H1 (cell line): ENCODE measurements around the gene TRPV2. TPM values are rescaled to one million over a fixed set of nuclear protein-coding genes. Genes with fewer than 3 reads are reported as not detected.

ENCODE experiments used
- CHD7 ChIP-seq: fragments of 300-600 bp; sonication (generic); IDR thresholded peaks from 2 replicates; pipeline ENCODE4 v1.7.1; 2012; ENCODE audit warnings: low read length, moderate library complexity, mild to moderate bottlenecking, inconsistent platforms; ENCODE audit not compliant: insufficient replicate concordance
- EGR1 ChIP-seq: IDR thresholded peaks from 2 replicates; pipeline ENCODE4 v1.6.1; 2011; ENCODE audit warnings: low read depth, low read length, borderline replicate concordance
- JUND ChIP-seq: IDR thresholded peaks from 2 replicates; pipeline ENCODE4 v1.6.1; 2011; ENCODE audit warnings: mild to moderate bottlenecking, improper control_type of control experiment, low read length
- NRF1 ChIP-seq: IDR thresholded peaks from 2 replicates; pipeline ENCODE4 v1.6.1; 2011; ENCODE audit warnings: mild to moderate bottlenecking, low read depth, low read length, improper control_type of control experiment
- TAF1 ChIP-seq: IDR thresholded peaks from 2 replicates; pipeline ENCODE4 v1.6.1; 2011; ENCODE audit warnings: mild to moderate bottlenecking, low read depth, low read length
- YY1 ChIP-seq: IDR thresholded peaks from 2 replicates; pipeline ENCODE4 v1.6.1; 2011; ENCODE audit warnings: low read depth, mild to moderate bottlenecking, low read length
- polyA plus RNA-seq, 7 experiments: library from polyadenylated mRNA; depleted of rRNA in 3 of 7; stranded (reverse) in 5 of 7; unstranded in 2 of 7; fragments of >200 nt in 5 of 7; fragments of 200-250 nt in 2 of 7; gene quantifications; 1 replicate in 5 of 7; 2 replicates in 1 of 7; 4 replicates in 1 of 7; pipeline versions ENCODE4 v1.2.1 to v1.2.3, GENCODE V29; 2011 to 2013; ENCODE audit warnings: missing spikeins in 2 of 7, mixed read lengths in 2 of 7
- total RNA-seq: library from RNA; stranded (reverse); fragmentation: NEBNext Ultra II Directional; extraction: Animal tissue kit (Norgen Biotek cat#: 25700); gene quantifications from 2 replicates; pipeline ENCODE4 v1.2.1, GENCODE V29; 2021

Gene TRPV2
- total and polyA plus RNA-seq, 2 of the 8 experiments (the other 6 are each of a cell fraction or from before 2014, with no cell fraction given) = 1.7 to 2.1 TPM

GRCh38 chr17:16422416-16422815 lies 7.0 kb downstream of the TRPV2 start (continued):
- TF ChIP-seq CHD7 (no peak), TAF1 (no peak), NRF1 (no peak), JUND (no peak), YY1 (no peak), EGR1 (no peak)
